ENCODE data around the gene MX1. TPM values are rescaled to one million over a fixed set of nuclear protein-coding genes. Genes with fewer than 3 reads are reported as not detected.

Gene MX1
- total RNA-seq, 1 experiment from 2014 or later, result 1.8 TPM

- ChIA-PET POLR2A (no interaction called here), CTCF (no interaction called here)
- H3K9me3 Mint-ChIP-seq (ENCODE audit: unreplicated experiment), result no peaks in the 10 kb centered on the region
- intact Hi-C loops (cut with micrococcal nuclease), result no loop called here
- peaks cover 76% of the 10 kb centered on the region for H3K27me3 Mint-ChIP-seq (ENCODE audit: insufficient read depth, unreplicated experiment)
- DNase-seq (ENCODE audit: unreplicated experiment), result no peak
- H3K36me3 Mint-ChIP-seq (ENCODE audit: insufficient read depth, unreplicated experiment), result no peaks in the 10 kb centered on the region
- H3K27ac Mint-ChIP-seq (ENCODE audit: low read depth, unreplicated experiment), result no peak overlapping the region
- TF ChIP-seq CTCF (IDR thresholded peaks at IDR 0.05; ENCODE audit: unreplicated experiment), result no peak
- no peak overlapping the region for H3K4me3 Mint-ChIP-seq (ENCODE audit: unreplicated experiment)
- no peaks in the 10 kb centered on the region for H3K4me1 Mint-ChIP-seq (ENCODE audit: insufficient read depth, unreplicated experiment)
- no TSS peak for BruUV-seq (replicated peaks)
Observed at GRCh38 chr21:41405321-41405720, 20.7 kb upstream of the MX1 start.

- H3K4me1 Mint-ChIP-seq (ENCODE audit: insufficient read depth, unreplicated experiment), result no peaks in the 10 kb centered on the region
Observed at GRCh38 chr21:41406340-41406739, 19.7 kb upstream of the MX1 start.

GRCh38 chr21:41407541-41408460 lies 18.2 kb upstream of the MX1 start:
- Mint-ChIP-seq H3K27ac (ENCODE audit: low read depth, unreplicated experiment) (no peak overlapping the region), H3K4me3 (ENCODE audit: unreplicated experiment) (no peak overlapping the region), H3K36me3 (ENCODE audit: insufficient read depth, unreplicated experiment) (no peaks in the 10 kb centered on the region), H3K4me1 (ENCODE audit: insufficient read depth, unreplicated experiment) (no peaks in the 10 kb centered on the region), H3K27me3 (ENCODE audit: insufficient read depth, unreplicated experiment) (peaks cover 68% of the 10 kb centered on the region), H3K9me3 (ENCODE audit: unreplicated experiment) (no peaks in the 10 kb centered on the region)
- DNase-seq (ENCODE audit: unreplicated experiment), result no peak
- TF ChIP-seq CTCF (IDR thresholded peaks at IDR 0.05; ENCODE audit: unreplicated experiment), result no peak
- CTCF ChIA-PET, result interaction anchor here (0.7 kb wide), 1 partner anchor 10 kb away, joined by 3 read pairs; no protein-coding TSS in a partner anchor
- POLR2A ChIA-PET, result no interaction called here
- intact Hi-C loops (cut with micrococcal nuclease), result no loop called here
- no TSS peak for BruUV-seq (replicated peaks)

More at GRCh38 chr21:41406340-41406739, 19.7 kb upstream of the MX1 start:
- intact Hi-C loops (cut with micrococcal nuclease), result no loop called here
- Mint-ChIP-seq H3K9me3 (ENCODE audit: unreplicated experiment) (no peaks in the 10 kb centered on the region), H3K36me3 (ENCODE audit: insufficient read depth, unreplicated experiment) (no peaks in the 10 kb centered on the region), H3K27ac (ENCODE audit: low read depth, unreplicated experiment) (no peak overlapping the region), H3K4me3 (ENCODE audit: unreplicated experiment) (no peak overlapping the region), H3K27me3 (ENCODE audit: insufficient read depth, unreplicated experiment) (peaks cover 74% of the 10 kb centered on the region)
- peak; percentile 10 for DNase-seq (ENCODE audit: unreplicated experiment)
- ChIA-PET POLR2A (interaction anchor here (0.6 kb wide), 1 partner anchor 875 kb away, joined by 3 read pairs; no protein-coding TSS in a partner anchor), CTCF (no interaction called here)
- no peak for TF ChIP-seq CTCF (IDR thresholded peaks at IDR 0.05; ENCODE audit: unreplicated experiment)
- no TSS peak for BruUV-seq (replicated peaks)

- H3K4me1 Mint-ChIP-seq (ENCODE audit: insufficient read depth, unreplicated experiment), result no peaks in the 10 kb centered on the region
- no peak overlapping the region for H3K4me3 Mint-ChIP-seq (ENCODE audit: unreplicated experiment)
- BruUV-seq (replicated peaks), result no TSS peak
- ChIA-PET CTCF (interaction anchor here (1.1 kb wide), 1 partner anchor 128 kb away, joined by 4 read pairs; no protein-coding TSS in a partner anchor), POLR2A (no interaction called here)
- no peak for TF ChIP-seq CTCF (IDR thresholded peaks at IDR 0.05; ENCODE audit: unreplicated experiment)
- intact Hi-C loops (cut with micrococcal nuclease), result no loop called here
- H3K36me3 Mint-ChIP-seq (ENCODE audit: insufficient read depth, unreplicated experiment), result no peaks in the 10 kb centered on the region
- peaks cover 77% of the 10 kb centered on the region for H3K27me3 Mint-ChIP-seq (ENCODE audit: insufficient read depth, unreplicated experiment)
- no peak overlapping the region for H3K27ac Mint-ChIP-seq (ENCODE audit: low read depth, unreplicated experiment)
- no peak for DNase-seq (ENCODE audit: unreplicated experiment)
- H3K9me3 Mint-ChIP-seq (ENCODE audit: unreplicated experiment), result no peaks in the 10 kb centered on the region
Observed at GRCh38 chr21:41410361-41410760, 15.7 kb upstream of the MX1 start.

Data from MCF 10A (cell line).